CD4-positive, alpha-beta T cell treated with Interleukin-12 subunit alpha and Interleukin-12 subunit beta, for 1 hour (primary cell): Measurements from ENCODE around the gene KIF11.
A peak's percentile ranks its signal among the peaks of the same experiment; 100 is the strongest.
"Not testable (repeated sequence)": the region's sequence is repeated elsewhere in the genome, so short reads cannot be mapped to it uniquely, and the experiment has no call there.

Source experiments
- DNase-seq: peaks from one replicate; pipeline ENCODE4 v3.0.0-alpha.2; 2020

KIF11 gene

DNA sequence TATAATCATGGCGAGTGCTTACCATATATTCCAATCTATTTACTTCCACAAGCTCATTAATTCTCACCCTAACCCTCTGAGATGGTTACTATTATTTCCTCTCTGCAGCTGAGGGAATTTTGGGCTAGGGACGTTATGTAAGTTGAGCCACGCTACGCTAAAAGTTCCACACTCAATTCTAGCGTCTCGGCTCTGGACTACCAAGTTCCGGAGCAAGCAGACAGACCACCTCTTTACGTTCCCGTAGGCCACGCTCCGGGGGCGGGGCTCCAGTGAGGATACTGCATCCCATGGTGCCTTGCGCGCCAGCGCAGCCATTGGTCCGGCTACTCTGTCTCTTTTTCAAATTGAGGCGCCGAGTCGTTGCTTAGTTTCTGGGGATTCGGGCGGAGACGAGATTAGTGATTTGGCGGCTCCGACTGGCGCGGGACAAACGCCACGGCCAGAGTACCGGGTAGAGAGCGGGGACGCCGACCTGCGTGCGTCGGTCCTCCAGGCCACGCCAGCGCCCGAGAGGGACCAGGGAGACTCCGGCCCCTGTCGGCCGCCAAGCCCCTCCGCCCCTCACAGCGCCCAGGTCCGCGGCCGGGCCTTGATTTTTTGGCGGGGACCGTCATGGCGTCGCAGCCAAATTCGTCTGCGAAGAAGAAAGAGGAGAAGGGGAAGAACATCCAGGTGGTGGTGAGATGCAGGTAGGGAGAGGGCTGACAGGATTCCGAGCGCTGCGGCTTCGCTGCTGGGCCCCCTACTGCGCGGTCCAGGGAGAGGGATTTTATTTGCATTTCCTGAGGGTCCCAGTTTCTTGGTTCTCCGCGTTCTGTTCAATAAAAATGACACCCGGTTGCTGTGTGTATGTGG is at the start of gene KIF11:
TSS of gene KIF11 (plus strand) at position 370 of the 858 bp plus-strand sequence. CDS start at position 616, 246 bp downstream.
- DNase-seq, result peak; percentile 96

DNA sequence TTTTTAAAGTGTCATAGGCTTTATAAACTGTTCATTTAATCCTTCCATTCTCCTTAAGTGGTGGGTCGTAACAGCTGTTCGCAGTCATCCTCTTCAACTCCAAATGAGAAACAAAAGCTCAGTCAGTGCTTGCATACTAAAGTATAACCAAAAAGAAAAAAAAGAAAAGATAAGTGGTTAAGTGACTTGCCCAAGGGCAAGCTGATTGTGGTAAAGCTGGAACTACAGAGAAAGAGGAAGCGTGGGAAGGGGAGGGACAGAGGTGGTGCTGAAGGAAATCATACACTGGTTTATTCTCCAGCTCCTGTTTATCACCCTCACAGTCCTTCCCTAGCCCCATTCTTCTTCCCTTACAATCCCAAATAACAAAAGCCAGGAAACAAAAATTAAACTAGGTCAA is 48.6 kb upstream of the KIF11 start:
- DNase-seq, result peak; percentile 6

DNA sequence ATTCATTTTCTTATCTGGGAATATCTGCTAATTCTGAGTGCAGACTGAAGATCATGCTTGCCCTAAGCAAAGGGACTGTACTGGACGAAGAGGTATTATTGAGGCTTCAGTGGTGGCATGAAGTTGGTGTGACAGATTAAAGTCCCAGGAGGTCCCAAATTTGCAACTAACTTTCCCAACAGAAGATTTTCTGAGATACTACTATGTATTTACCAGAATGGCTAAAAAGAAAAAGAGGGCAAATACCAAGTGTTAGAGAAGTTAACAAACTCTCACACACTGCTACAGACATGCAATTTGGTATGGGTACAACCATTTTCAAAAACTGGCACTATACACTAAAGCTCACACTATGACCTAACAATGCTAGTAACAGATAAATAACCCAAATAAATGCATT is 47.4 kb upstream of the KIF11 start:
- no peak for DNase-seq

DNA sequence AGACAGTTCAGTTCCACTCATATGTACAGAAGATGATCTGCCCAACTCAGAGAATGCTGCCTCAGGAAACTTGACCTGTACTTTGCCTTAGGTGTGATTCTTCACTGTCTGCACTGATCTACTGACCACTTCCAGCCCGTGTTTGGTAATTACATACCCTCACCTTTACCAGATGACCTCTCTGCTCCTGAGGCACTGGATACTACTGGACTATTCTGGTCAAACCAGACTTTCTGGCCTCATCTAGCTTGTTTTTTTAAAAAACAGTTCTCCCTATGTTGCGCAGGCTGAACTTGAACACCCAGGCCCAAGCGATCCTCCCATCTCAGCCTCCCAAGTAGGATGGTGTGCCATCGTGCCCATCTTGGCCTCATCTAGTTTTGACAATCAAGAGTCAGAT is 45.3 kb upstream of the KIF11 start:
- no peak for DNase-seq

DNA sequence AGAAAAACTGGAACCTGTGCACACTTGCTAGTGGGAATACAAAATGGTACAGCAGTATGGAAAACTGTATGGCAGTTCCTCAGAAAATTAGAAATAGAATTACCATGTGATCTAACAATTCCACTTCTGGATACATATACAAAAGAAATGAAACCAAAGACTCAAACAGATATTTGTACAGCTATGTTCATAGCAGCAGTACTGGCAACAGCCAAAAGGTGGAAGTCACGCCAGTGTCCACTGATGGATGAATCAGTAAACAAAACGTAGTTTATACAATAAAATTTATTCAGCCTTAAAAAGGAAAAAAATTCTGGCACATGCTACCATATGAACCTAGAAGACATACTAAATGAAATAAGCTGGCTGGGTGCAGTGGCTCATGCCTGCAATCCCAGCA is 42.0 kb upstream of the KIF11 start:
- DNase-seq, result no peak

DNA sequence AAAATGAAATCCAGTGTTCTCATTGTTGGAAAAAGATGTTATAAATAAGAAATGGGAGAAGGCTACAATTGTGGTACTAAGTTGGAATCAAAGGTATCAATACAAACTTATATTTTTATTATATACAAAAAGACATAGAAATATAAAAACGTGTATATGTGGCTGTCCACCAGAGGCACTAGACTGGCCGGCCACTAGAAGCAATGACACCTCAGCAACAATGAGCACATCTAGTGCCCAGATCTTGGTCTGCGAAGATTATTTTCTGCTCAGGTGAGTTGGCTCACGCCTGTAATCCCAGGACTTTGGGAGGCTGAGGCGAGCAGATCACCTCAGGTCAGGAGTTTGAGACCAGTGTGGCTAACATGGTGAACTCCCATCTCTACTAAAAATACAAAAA is 40.6 kb upstream of the KIF11 start:
- DNase-seq, result no peak

DNA sequence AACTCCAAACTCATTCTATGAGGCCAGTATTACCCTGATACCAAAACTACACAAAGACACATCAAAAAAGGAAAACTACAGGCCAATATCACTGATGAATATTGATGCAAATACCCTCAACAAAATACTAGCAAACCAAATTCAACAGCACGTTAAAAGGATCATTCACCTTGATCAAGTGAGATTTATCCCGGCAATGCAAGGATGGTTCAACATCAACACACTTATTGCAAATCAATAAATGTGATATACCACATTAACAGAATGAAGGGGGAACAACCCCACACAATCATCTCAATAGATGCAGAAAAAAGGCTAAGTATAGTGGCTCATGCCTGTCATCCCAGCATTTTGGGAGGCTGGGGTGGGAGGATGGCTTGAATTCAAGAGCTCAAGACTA is 39.0 kb upstream of the KIF11 start:
- no peak for DNase-seq

DNA sequence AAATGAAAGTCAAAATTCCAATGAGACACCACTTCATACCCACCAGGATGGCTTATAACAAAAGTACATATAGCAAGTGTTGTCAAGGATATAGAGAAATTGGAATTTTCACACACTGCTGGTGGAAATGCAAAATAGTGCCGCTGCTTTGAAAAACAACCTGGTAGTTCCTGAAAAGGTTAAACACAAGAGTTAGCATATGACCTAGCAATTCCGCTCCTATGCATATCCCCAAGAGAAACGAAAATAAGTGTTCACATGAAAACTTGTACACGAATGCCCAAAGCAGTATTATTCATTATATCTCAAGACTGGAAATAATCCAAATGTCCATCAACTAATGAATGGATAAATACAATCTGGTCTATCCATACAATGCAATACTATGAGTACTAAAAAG is 33.9 kb upstream of the KIF11 start:
- no peak for DNase-seq

DNA sequence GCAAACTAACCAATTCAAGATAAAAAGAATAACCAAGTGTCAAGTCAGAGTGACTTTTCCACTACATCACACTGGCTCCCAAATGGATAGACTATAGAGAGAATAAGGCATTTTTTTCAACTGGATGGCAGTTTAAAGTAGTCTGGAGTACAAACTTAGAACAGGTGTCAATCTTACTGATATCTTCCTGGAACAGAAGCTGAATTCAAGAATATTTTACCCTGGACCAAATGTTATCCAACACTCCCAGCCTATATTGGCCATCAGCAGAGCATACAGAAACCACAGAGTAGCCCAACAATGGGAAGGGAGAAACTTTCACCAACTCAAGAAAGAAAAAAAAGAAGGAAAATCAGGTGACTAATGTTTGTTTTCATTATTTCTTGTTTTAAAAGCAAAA is 30.5 kb upstream of the KIF11 start:
- no peak for DNase-seq

DNA sequence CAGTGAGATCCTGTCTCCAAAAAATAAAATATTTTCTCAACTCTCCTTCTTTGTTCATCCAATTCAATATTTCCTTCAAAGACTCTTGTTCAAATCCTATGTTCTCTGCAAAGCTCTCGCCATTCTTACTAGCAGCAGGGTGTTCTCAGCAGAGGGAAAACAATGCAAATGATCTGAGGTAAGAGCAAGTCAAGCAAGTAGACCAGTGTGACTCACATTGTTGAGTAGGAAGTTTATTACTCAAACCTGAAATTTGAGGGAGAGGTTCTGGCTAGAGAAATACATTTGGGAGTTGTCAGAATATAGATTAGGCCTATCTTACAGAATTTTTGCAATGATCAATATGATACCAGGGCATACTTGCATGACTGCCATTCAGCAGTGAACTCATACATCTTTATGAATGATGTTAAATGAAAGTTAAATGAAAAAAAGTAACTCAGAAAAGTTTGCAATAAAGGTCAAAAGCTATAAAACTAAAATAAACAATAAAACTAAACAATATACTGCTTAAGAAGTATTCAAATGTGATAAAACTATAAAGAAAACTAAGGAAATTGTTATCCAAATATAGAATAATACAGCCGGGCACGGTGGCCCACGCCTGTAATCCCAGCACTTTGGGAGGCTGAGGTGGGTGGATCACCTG is 24.9 kb upstream of the KIF11 start:
- no peak for DNase-seq

DNA sequence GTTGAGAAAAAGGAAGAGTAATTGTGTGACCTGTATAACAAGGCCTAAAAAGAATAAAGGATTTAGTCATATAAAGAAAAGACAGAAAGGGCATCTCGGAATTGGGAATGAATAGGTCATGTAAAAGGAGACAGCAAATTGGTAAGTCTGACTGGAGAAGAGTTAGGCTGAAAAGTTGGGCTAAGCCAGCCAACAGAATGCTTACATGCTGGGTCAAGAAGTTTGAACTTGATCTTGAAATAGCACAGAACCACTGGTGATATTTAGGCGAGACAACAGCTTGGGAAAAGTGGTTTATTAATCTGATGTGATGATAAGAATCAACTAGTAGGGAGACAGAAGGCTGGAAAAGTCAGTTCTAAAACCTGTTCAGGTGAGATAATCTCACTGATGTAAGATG is 23.9 kb upstream of the KIF11 start:
- DNase-seq, result no peak

DNA sequence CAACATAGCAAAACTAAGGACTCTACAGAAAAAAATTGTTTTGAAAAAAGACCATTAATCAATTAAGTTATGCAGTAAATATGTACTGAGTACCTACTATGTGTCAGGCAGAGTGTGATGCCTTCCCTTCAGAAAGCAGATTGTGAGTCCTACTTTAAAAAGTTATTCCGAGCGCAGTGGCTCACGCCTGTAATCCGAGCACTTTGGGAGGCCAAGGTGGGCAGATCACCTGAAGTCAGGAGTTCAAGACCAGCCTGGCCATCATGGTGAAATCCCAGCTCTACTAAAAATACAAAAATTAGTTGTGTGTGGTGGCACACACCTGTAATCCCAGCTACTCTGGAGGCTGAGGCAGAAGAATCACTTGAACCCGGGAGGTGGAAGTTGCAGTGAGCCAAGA is 23.3 kb upstream of the KIF11 start:
- DNase-seq, result not testable (repeated sequence)

DNA sequence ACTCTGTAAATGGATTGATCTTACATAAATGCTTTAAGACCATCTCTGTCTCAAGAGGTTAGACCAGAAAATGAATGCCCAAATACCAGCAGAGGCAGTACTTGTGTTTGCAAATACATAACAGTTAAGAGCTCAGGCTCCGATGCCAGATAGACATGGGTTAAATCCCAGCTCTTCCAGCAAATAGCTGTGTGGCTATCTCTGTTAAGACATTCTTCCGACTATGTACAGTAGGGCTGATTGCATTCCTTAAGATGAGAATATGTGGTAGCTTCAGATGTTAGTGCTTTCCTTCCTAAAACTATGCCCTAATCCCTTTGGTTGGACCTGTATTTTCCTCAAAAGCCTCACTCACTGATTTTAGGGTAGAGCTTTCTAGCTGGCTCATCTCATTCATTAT is 21.3 kb upstream of the KIF11 start:
- no peak for DNase-seq

DNA sequence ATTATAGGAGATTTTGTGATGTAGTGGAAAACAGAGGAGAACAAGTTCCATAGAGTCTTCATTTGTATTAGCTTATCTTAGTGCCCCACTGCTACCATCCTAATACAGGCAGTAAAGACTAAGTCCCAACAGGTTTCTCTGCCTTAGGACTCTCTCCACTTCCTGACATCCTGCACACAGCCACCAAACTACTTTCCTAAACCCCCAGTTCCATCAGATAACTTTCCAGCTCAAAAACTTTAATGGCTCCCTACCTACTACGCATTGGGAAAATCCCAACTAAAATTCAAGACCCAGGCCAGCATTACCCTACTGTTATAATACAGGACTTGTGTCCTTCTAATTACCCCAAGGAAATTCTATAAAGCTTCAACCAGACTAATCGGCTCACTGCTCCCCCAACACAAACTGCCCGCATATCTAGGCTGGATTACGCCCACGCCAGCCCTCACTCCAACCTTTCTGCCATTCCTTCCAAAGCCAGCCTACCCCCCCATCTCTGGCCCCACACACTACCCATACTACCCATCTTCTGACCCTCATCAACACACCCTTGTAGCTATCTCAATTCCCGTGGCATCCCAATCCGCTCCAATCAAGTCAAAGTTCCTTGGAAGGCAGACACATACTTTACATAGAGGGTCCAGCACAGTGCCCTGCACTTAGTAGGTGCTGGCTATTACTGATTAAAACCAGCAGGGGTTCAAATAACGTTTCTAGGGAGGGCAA is 20.4 kb upstream of the KIF11 start:
- DNase-seq, result no peak

DNA sequence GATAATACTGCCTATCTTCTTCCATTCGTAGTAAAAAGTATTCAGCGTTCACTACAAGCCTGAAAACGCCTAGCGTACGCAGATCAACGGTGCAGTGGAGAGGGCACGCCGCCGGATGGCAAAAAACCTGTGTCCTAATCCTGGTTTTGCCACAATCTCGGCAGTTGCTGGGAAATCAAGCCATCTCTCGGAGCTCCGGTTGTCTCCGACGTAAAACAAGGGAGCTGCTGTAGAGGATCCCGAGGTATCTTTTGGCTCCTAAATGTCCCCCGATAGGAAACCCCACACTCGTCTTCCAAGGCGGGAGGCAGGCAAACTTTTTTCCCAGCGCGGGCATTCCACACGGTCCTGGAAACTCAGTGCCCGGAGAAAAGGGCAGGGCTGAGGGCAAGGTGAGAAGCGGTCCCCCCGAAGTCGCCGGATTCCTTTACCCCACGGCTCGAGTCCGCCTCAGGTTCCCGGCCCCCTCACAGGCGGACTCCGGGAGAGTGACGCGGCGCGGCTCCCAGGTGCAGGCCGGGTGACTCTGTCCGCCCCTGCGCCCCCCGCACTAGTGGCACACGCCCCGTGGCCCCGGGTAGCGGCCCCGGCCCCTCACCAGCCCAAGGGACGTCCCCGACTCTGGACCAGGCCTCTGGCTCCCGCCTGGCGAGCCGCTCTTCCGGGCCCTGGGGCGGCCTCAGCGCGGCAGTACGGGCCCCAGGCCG is 19.7 kb upstream of the KIF11 start:
- DNase-seq, result peak; percentile 29

DNA sequence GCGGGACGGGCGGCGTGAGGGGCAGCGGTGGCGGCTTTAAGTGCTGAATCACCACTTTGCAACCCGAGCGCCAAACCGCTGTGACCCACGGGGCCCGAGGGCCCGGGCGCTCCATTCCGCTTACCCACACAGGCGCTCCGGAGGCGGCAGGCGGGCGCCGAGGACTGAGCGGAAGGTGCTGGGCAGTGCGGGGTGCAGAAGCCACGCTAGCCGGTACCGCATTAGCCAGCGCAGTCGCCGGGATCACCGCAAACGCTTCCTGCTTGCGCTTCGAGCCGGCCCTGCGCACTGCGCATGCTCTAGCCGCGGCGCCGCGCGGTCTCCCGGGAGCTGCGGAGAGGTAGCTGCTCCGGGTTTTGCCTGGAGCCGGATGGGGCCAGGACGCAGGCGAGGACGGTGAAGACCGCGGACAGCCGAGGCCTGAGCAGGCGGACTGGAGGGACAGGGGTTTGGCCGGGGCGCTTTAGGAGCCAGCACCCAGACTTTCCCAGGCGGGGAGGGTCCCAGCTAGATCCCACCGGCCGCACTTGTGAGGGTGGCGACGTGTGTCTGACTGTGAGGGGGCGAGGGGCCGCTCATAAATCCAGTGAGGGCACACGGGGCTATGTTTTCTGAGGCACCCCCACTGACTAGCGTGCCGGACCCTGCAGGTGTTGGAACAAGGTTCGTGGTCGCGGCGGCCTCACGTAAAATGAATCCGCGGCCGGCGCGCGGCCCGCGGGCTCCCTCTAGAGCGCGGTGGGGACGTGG is 19.0 kb upstream of the KIF11 start, which contains the start of gene IDE:
TSS of gene IDE (minus strand) at position 296 of the 750 bp plus-strand sequence. CDS start at position 222, 74 bp downstream.
- peak; percentile 85 for DNase-seq

DNA sequence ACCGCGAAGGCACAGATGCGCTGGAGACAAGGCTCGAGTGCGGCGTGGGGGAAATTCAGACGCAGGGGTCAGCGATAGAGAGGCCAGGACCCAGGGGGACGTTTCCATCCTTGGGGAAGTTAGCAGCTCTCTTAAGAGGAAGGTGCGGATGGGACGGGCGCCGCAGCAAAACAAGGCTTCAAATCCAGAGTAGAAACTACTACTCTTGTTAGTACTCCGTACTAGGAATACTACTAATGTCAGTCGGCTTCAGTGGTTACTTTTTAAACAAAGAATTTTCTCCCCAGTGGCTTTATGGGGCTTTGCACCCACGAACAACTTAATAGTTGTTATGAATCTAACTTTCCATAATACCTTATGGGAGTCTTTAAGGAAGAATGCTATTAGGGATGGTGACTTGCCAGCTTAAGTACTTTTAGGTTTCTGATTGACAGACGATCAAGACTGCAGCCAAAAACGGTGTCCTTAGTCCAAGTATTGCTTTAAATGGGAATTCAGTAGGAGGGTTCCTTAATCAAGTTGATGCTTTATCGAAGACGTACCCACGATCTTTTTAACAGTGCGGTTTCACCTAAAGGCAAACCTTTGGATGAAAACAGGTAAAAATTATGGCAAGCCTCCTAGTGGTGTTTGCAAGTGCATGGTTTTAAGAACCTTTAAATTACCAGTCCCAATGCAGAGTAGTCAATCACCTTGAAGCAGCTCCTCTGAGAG is 18.2 kb upstream of the KIF11 start:
- peak; percentile 41 for DNase-seq

DNA sequence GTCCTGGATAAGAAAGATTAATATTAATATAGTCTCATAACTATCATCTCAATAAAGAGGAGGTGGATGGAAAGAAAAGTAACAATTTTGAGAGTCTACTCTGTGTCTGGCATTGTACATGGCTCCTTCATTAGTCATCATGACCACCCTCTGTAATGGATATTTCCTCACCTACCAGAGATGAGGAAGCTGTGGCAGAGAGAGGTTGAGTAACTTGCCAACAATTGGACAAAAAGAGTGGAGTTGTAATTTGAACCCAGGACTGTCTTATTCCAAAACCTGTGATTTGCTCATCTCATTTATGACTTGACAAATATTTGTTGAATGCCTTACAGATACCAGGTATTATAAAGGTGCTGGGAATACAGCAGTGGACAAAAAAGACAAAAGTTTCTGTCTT is 17.0 kb upstream of the KIF11 start:
- no peak for DNase-seq

DNA sequence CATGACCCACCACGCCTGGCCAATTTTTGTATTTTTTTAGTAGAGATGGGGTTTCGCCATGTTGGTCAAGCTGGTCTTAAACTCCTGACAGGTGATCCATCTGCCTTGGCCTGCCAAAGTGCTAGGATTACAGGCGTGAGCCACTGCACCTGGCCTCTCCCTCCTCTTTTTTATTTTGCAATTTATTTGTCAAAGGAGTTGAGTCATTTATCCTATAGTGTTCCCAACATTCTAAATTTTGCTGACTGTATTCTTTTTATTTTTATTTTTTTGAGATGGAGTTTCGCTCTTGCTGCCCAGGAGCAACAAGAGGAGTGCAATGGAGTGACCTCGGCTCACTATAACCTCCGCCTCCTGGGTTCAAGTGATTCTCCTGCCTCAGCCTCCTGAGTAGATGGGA is 10.6 kb upstream of the KIF11 start:
- not testable (repeated sequence) for DNase-seq

DNA sequence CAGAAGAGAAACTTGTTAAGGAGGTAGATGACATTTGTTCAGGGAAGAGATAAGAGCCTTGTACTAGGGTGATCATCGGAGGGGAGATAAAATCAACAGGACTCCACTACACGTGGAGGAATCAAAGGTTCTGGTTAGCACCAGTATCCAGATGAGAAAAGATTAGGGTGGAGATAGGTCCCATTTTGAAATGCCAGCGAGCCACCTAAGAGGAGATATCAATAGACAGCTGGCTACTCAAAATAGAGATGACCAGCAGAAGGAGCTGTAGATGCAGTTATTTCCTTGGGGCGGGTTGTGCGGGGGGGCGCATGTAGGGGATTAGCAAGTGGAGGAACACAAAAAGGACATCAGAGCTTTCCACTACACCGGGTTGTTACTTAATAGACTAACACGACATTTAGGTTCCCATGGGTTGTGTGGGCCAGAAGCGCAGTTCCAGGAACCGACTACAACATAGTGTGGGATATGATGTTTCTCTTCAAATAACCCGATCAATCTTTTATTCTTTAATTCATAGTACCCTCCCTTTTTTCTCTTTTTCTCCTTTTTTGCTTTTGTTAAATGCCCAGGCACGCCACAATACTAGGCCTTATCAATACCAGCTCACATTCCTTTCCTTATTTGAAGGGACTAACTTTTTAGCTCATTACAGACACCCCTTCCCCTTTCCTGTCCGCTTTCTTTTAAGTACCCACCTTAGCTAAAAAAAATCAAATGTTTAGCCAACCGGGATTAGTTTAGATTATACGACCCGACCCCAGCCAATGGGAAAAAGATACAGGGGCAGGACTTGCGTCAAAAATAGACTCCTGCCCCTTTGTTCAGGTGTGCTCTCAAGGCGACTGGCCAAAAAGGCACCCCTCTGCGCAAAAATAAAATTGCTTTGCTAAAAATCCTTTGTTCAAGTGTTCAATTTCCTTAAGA is 2.0 kb upstream of the KIF11 start:
- DNase-seq, result no peak
